HG02571 (cell line): ENCODE data around the gene PNPLA2.

Source experiments
- ATAC-seq: cut with Tn5 transposase; IDR thresholded peaks from one replicate; pipeline ENCODE4 v1.9.1; 2021; ENCODE audit warnings: mild to moderate bottlenecking, moderate library complexity; ENCODE audit not compliant: unreplicated experiment

The PNPLA2 gene

DNA sequence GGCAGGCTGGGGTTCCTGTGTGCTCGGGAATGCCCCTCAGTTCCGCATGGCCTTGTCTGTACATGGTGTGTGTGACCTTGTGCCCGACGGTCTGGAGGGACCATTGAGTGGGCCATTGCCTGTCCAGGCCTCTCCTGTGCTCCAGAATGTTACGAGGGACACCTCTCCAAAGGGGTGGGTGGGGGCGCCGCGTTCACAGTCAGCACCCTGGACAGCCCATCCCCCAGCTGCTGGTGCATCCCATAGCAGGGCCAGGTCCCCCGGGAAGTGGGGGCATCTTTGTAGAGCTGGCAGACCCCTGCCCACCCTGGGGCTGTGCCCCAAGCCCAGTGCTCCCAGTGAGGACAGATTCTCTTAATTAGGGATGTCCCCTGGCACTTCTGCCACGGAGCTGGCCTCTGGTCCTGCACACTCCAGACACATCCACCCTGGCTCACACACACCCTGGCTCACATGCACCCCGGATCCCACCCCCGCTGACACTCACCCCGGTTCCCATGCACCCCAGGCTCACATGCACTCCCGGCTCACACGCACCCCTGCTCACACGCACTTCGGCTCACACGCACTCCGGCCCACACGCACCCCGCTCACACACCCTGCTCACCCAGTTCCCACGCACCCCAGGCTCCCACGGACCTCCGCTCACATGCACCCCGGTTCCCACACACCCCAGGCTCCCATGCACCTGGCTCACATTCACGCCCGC, 39.5 kb downstream of the PNPLA2 start:
- no peak for ATAC-seq

- ATAC-seq: no peak
These were observed 40.1 kb downstream of the PNPLA2 start for GRCh38 chr11:858762-859339.

- ATAC-seq: no peak
These were observed 40.8 kb downstream of the PNPLA2 start for GRCh38 chr11:859394-860131.

- no peak for ATAC-seq
These were observed 41.8 kb downstream of the PNPLA2 start for GRCh38 chr11:860234-861104.

GRCh38 chr11:861105-861479, 42.4 kb downstream of the PNPLA2 start:
- no peak for ATAC-seq

GRCh38 chr11:862081-862661, 43.5 kb downstream of the PNPLA2 start:
- no peak for ATAC-seq

DNA sequence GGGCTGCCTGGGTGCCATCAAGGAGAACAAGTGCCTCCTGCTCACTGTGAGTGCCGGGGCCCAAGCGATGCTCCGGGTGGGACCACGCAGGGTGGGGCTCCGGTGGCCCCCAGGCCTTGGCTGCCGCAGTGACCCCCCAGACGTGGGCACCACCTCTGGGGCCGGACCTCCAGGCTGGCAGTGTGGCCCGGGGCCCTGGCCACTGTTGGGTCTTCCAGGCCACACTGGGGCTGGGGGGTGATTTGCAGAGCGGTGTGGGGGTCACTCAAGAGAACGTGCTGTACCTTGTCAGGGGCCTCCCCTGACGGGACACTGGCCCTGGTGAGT, 43.9 kb downstream of the PNPLA2 start:
- no peak for ATAC-seq

DNA sequence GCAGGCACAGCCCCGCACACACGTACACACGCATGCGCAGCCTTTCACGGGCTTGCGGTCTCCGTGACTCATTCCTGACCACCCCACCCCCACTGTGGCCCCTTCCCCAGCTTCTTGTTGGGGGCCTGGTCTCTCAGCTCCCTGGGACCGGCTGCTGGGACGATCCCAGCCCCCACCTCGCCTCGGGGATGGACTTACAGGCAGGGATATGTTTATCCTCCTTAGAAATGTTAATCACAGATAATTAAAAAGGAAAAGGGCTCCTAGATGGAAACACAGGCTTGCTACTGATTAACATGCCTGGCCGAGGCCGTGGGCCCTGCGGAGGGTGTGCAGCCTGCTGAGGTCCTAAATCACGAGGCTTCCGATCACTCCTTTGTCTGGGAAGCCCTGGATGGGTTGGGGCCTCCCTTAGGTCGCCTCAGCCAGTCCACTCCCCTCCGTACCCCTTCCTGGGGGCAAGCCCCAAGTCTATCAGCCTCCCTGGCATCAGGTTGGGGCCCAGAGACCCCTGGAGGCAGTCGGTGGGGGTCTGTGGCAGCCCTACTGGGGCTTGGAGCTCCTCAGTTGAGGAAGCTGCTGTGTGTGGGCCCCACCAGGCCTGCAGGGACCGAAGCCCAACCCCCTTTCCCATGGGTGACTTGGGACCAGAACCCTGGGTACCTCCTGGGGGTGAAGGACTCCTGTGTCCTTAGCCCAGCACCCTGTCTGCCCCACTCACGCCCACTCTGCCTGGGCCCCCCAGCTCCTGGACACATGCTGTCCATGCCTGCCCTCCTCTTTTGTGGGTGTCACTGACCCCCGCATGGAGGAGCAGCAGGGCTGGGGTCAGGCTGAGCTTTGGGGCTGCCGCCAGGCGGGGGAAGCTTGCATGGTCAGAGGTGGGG, 44.6 kb downstream of the PNPLA2 start:
- no peak for ATAC-seq

GRCh38 chr11:863910-864827, 45.5 kb downstream of the PNPLA2 start:
- ATAC-seq: no peak

GRCh38 chr11:864898-865297, 46.2 kb downstream of the PNPLA2 start:
- ATAC-seq: no peak

- no peak for ATAC-seq
These were observed 47.0 kb downstream of the PNPLA2 start for GRCh38 chr11:865462-866430.

GRCh38 chr11:866481-866880, 47.8 kb downstream of the PNPLA2 start:
- no peak for ATAC-seq

DNA sequence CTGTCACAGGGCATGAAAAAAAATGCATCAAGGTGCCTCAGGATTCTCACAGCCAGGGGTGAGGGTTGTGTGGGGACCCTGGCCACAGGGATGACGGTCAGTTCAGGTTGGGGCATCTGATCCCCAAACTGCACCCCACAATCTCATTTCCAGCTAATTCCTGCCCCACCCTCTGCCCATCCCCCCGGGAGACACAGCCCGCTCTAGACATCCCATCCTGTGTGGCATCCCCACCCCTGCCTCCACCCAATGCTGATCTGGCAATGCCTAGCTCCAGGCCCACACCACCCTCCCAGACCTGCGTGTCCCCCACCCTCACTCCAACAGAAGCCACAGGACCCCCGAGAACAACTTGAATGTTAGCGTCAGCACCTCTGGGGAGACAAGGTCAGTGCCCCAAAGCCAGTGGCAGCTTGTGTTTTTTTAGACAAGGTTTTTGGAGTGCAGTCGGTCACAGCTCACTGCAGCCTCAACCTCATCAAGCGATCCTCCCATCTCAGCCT, 49.2 kb downstream of the PNPLA2 start:
- ATAC-seq: no peak

- ATAC-seq: no peak
These were observed 49.7 kb downstream of the PNPLA2 start for GRCh38 chr11:868394-868793.

DNA sequence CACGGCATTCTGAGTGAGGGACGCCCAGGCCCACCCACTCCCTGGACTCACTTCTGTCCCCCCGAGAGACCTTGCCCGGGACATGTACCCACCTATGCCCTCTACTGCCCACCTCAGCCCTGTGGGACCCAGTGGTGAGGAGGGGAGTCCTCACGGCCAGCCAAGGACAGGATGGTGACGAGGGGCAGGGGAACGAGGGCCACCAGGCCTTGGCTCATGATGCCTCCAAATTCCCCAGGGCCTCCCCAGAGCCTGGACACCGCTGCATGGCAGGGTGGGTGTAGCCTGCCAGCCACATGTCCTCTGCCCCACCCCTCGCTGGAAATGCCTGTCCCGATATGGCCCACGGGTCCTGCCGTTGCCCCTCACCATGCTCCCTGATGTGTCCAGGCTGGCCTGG, 50.1 kb downstream of the PNPLA2 start:
- ATAC-seq: no peak

GRCh38 chr11:869399-870126, 50.8 kb downstream of the PNPLA2 start:
- ATAC-seq: no peak

GRCh38 chr11:870127-870413, 51.4 kb downstream of the PNPLA2 start:
- ATAC-seq: no peak
